Mesothelial cell of epicardium (in vitro differentiated cells): ENCODE measurements around the gene XRCC3. TPM values are rescaled to one million over a fixed set of nuclear protein-coding genes. Genes with fewer than 3 reads are reported as not detected.

Experiments used
- DNase-seq, 2 experiments: peaks; one replicate each; pipeline ENCODE4 v3.0.0; 2021; ENCODE audit warnings: low spot score in 2 of 2; ENCODE audit not compliant: unreplicated experiment in 2 of 2
- H3K27ac Mint-ChIP-seq: 2 replicates; pipeline ENCODE4 v1.8.0; 2021; ENCODE audit warnings: mixed read lengths
- H3K27me3 Mint-ChIP-seq: 2 replicates; pipeline ENCODE4 v1.8.0; 2021; ENCODE audit warnings: low read depth, mixed read lengths
- H3K36me3 Mint-ChIP-seq: 2 replicates; pipeline ENCODE4 v1.8.0; 2021; ENCODE audit warnings: mixed read lengths
- H3K4me1 Mint-ChIP-seq: 2 replicates; pipeline ENCODE4 v1.8.0; 2021; ENCODE audit warnings: mixed read lengths
- H3K4me3 Mint-ChIP-seq: 2 replicates; pipeline ENCODE4 v1.8.0; 2021; ENCODE audit warnings: mild to moderate bottlenecking, moderate library complexity, mixed read lengths
- H3K9me3 Mint-ChIP-seq: 2 replicates; pipeline ENCODE4 v1.8.0; 2021; ENCODE audit warnings: mixed read lengths
- total RNA-seq: library from RNA; stranded (reverse); gene quantifications from 3 replicates; pipeline ENCODE4 v1.2.1, GENCODE V29; 2021
- TF ChIP-seq, protein P1 (sequence below): fragments of 200-600 bp; sonication (generic); IDR thresholded peaks from one replicate; pipeline ENCODE4 v1.5.0; 2021; ENCODE audit warnings: antibody characterized with exemption; ENCODE audit not compliant: unreplicated experiment

XRCC3 gene
- total RNA-seq, 1 donor from 2014 or later: 19.7 TPM

DNA sequence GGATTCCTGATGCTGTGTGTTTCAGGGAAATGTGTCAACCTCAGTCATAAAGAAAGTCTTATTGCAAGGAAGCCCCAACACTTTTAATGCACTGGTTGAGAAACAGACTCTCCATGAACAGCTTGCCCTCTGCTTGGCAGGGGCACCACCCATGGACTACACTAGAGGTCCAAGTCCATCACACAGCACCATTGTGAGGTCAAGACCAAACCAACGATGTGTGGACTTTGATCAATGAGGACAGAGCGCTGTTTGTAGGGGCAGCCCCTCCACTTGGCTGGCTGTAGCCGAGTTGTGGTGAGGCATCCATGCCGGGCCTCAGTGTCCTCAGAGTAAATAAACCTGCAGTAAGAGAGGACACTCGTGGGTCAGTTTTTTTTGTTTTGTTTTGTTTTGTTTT is 30.2 kb upstream of the XRCC3 start:
- H3K36me3 Mint-ChIP-seq: peaks cover 13% of the 10 kb centered on the region
- DNase-seq: no peak
- H3K9me3 Mint-ChIP-seq: no peaks in the 10 kb centered on the region
- no peaks in the 10 kb centered on the region for H3K4me1 Mint-ChIP-seq
- H3K27ac Mint-ChIP-seq: no peak overlapping the region
- no peak overlapping the region for H3K4me3 Mint-ChIP-seq
- TF ChIP-seq, protein P1, sequence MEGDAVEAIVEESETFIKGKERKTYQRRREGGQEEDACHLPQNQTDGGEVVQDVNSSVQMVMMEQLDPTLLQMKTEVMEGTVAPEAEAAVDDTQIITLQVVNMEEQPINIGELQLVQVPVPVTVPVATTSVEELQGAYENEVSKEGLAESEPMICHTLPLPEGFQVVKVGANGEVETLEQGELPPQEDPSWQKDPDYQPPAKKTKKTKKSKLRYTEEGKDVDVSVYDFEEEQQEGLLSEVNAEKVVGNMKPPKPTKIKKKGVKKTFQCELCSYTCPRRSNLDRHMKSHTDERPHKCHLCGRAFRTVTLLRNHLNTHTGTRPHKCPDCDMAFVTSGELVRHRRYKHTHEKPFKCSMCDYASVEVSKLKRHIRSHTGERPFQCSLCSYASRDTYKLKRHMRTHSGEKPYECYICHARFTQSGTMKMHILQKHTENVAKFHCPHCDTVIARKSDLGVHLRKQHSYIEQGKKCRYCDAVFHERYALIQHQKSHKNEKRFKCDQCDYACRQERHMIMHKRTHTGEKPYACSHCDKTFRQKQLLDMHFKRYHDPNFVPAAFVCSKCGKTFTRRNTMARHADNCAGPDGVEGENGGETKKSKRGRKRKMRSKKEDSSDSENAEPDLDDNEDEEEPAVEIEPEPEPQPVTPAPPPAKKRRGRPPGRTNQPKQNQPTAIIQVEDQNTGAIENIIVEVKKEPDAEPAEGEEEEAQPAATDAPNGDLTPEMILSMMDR: no peak
- H3K27me3 Mint-ChIP-seq: no peaks in the 10 kb centered on the region

DNA sequence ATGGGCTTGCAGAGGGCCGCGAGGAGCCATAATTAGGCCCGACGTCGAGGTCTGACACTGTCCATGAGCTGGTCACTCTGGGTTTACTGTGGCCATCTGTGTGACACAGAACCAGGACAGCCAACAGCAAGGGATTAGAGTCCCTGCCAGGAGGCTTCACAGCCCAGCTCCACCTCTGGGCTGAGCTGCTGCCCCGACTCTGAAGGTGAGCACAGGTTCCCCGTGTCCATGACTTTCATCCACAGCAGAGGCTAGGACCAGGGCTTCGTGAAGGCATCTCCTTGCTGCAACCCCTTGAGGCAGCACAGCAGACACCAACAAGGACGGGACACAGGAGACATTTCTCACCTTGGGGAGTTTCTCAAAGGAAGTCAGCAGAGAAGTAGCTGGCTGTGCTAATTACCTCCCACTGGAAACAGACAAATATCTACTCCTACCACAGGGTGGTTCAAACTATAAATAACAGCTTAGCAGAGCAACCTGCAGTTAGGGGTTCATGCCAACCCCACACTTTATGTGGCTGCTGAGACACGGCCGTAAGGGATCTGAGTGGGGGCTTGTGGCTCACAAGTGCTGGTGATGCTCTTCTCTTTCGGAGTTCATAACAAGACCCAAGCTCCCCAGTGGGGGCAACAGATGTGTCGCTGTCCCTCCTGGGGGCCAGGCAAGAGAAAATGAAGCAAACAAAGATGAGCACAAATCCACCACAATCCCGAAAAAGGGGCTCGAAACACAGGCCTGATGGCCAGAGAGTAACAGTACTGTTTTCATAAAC is 29.6 kb upstream of the XRCC3 start:
- TF ChIP-seq, protein P1: no peak
- no peaks in the 10 kb centered on the region for H3K9me3 Mint-ChIP-seq
- no peak overlapping the region for H3K27ac Mint-ChIP-seq
- H3K4me1 Mint-ChIP-seq: no peaks in the 10 kb centered on the region
- H3K27me3 Mint-ChIP-seq: no peaks in the 10 kb centered on the region
- peaks cover 17% of the 10 kb centered on the region for H3K36me3 Mint-ChIP-seq
- no peak for DNase-seq
- H3K4me3 Mint-ChIP-seq: no peak overlapping the region

DNA sequence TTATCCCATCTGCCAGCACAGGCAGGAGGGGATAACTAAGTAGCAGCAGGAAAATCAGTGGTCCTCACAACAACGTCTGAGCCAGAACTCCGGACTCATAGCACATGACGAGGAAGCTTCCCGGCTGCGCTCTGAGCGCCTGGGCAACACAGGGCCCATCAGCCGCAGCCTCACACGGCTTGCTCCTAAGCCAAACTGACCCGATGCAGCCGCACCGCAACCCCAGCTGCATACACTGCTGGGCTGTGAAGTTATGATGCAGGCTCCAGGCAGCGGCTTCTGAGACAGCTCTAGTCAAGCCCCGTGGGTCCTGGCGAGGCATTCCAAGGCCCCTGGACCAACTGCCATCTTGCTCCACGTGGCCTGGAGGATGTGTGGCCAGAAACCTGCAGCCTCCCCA is 28.4 kb upstream of the XRCC3 start:
- no peak for DNase-seq
- Mint-ChIP-seq H3K9me3 (no peaks in the 10 kb centered on the region), H3K4me1 (no peaks in the 10 kb centered on the region), H3K4me3 (no peak overlapping the region), H3K36me3 (peaks cover 16% of the 10 kb centered on the region), H3K27me3 (no peaks in the 10 kb centered on the region), H3K27ac (no peak overlapping the region)
- TF ChIP-seq, protein P1: no peak

DNA sequence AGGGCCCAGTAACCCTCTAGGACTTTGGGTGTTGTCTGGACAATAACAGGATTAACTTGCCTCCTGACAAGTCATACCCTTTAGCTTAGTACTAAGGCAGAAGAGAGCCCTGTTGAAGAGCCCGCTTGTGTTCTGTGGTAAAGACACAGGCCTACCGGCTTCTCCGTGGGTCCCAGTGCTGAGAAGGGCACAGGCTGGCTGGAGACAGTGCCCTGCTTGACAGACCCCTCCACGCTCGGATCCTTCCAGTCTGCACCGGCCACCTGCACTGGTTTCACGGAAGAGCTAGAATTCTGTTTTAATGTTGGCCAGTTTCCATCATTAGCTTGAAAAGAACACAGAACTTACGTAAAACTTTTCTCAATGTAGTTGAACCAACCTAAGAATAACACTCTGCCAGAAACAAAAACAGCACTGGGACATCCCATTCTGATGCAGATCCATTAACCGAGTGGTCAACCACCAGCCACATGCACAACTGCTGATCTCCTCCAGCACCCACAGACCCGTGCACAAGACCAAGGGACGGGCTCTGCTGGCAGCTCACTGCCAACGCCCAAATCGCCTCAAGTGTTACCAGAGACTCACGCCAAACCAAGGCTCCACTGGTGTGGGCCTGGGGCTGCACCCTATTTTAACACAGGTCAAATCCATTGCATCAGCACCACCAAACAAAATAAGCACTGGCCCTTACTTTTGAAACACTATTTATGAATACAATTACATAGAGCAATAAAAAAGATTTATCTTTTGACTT is 27.4 kb upstream of the XRCC3 start:
- H3K4me1 Mint-ChIP-seq: no peaks in the 10 kb centered on the region
- no peak for DNase-seq
- no peak overlapping the region for H3K4me3 Mint-ChIP-seq
- TF ChIP-seq, protein P1: no peak
- H3K9me3 Mint-ChIP-seq: no peaks in the 10 kb centered on the region
- H3K27me3 Mint-ChIP-seq: no peaks in the 10 kb centered on the region
- H3K27ac Mint-ChIP-seq: no peak overlapping the region
- H3K36me3 Mint-ChIP-seq: peaks cover 24% of the 10 kb centered on the region

DNA sequence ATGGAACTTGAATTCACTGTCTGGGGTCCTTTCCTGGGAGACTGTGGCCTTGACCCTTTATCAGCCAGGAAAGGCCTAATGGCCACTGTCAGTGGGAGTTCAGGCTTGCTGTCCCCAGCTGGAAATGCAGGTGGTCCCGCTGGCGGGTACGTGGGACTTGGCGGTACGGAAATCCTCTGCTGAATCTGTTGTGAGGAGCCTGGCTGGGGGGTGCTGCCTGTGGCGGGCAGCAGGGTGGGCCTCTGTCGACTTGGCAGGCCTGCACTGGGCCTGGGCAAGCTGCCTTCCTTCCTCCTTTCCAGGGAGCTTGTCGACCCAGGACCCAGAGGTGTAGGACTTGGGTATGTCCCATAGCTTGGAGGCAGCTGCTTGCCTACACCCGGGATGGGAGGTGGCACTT is 26.6 kb upstream of the XRCC3 start:
- Mint-ChIP-seq H3K36me3 (peaks cover 26% of the 10 kb centered on the region), H3K9me3 (no peaks in the 10 kb centered on the region), H3K4me1 (peaks cover under 1% of the 10 kb centered on the region), H3K4me3 (no peak overlapping the region), H3K27me3 (no peaks in the 10 kb centered on the region), H3K27ac (no peak overlapping the region)
- DNase-seq: no peak
- TF ChIP-seq, protein P1: no peak
